HCT116 (cell line): ENCODE results near the gene TKFC. TPM values are rescaled to one million over a fixed set of nuclear protein-coding genes. Genes with fewer than 3 reads are reported as not detected.

Source experiments
- ATAC-seq: fragments of 200-7000 bp; cut with Tn5 transposase; 2 replicates; pipeline ENCODE4 v1.9.1; 2020; ENCODE audit warnings: mild to moderate bottlenecking, moderate library complexity
- BruUV-seq: library from RNA; stranded (reverse); fragments of 400-500 nt; replicated peaks from 2 replicates; lab custom pipeline; 2021; lab: Mats Ljungman, UMichigan
- CTCF ChIA-PET: fragments of 300-600 bp; sonication (Branson Sonifier 250); formaldehyde crosslinking; loops from one replicate; lab custom pipeline; 2021; ENCODE audit warnings: antibody characterized with exemption; lab: Charles Lee
- POLR2A ChIA-PET: fragments of 300-600, 350-600 bp; sonication (Branson Sonifier 250); formaldehyde crosslinking; loops from one replicate; lab custom pipeline; 2021; ENCODE audit warnings: antibody characterized with exemption; lab: Charles Lee
- RAD21 ChIA-PET, 2 experiments: fragments of 300-600 bp; sonication (Branson Sonifier 250); formaldehyde crosslinking; loops; one replicate each; lab custom pipeline; 2023; ENCODE audit warnings: low total read pairs in 2 of 2; ENCODE audit not compliant: uncharacterized antibody in 2 of 2, unreplicated experiment in 2 of 2, low non-redundant PET in 1 of 2; lab: Charles Lee
- DNase-seq: peaks from one replicate; pipeline ENCODE4 v3.0.0-alpha.2; 2010; ENCODE audit warnings: low read depth, low spot score
- H2AFZ ChIP-seq: fragments of 200-600 bp; shearing (Covaris generic), sonication (generic); 2 replicates; pipeline ENCODE4 v1.6.1; 2017; ENCODE audit warnings: low read depth, mixed run types, mixed read lengths, antibody characterized with exemption, low read length; ENCODE audit not compliant: poor library complexity, severe bottlenecking
- H3K27ac ChIP-seq: 2 replicates; pipeline ENCODE4 v1.5.1; 2012; ENCODE audit warnings: low read depth, low read length
- H3K27me3 ChIP-seq: fragments of 200-600 bp; sonication (generic); 2 replicates; pipeline ENCODE4 v1.6.1; 2016; ENCODE audit warnings: mixed run types, low read length, mixed read lengths; ENCODE audit not compliant: insufficient read depth
- H3K36me3 ChIP-seq, 2 experiments: fragments of 200-500 bp in 1 of 2; fragments of 200-600 bp in 1 of 2; sonication (Bioruptor generic) in 1 of 2; sonication (generic) in 1 of 2; 2 replicates each; pipeline versions ENCODE4 v1.5.1 to v1.6.1; 2014 to 2016; ENCODE audit warnings: low read length in 2 of 2, inconsistent platforms in 1 of 2, mixed read lengths in 1 of 2, mixed run types in 1 of 2; ENCODE audit not compliant: insufficient read depth in 2 of 2, control insufficient read depth in 1 of 2
- H3K4me1 ChIP-seq, 2 experiments: fragments of 200-600 bp in 1 of 2; sonication (generic) in 1 of 2; 2 replicates each; pipeline versions ENCODE4 v1.5.1 to v1.6.1; 2012 to 2017; ENCODE audit warnings: low read length in 2 of 2, inconsistent platforms in 1 of 2, mild to moderate bottlenecking in 1 of 2, mixed read lengths in 1 of 2, mixed run types in 1 of 2, moderate library complexity in 1 of 2; ENCODE audit not compliant: insufficient read depth in 2 of 2, control insufficient read depth in 1 of 2
- H3K4me2 ChIP-seq: fragments of 200-600 bp; sonication (generic); 2 replicates; pipeline ENCODE4 v1.6.1; 2017; ENCODE audit warnings: mixed run types, low read length, mixed read lengths
- H3K4me3 ChIP-seq, 2 experiments: fragments of 200-600 bp in 1 of 2; sonication (generic) in 1 of 2; replicated peaks in 1 of 2; 2 replicates each; pipeline ENCODE4 v1.5.1; 2011 to 2016; ENCODE audit warnings: low read length in 2 of 2, control low read depth in 1 of 2, low read depth in 1 of 2, mild to moderate bottlenecking in 1 of 2, mixed read lengths in 1 of 2, mixed run types in 1 of 2
- H3K79me2 ChIP-seq: fragments of 200-600 bp; sonication (generic); 2 replicates; pipeline ENCODE4 v1.6.1; 2017; ENCODE audit warnings: mild to moderate bottlenecking, mixed run types, low read length, moderate library complexity, mixed read lengths; ENCODE audit not compliant: insufficient read depth
- H3K9ac ChIP-seq: fragments of 200-600 bp; sonication (generic); 2 replicates; pipeline ENCODE4 v1.6.1; 2016; ENCODE audit warnings: low read length, mixed read lengths
- H3K9me2 ChIP-seq: fragments of 200-600 bp; sonication (generic), shearing (Covaris generic); 2 replicates; pipeline ENCODE4 v1.6.1; 2017; ENCODE audit warnings: mixed run types, mild to moderate bottlenecking, moderate library complexity; ENCODE audit not compliant: insufficient read depth
- H3K9me3 ChIP-seq, 2 experiments: fragments of 200-500 bp in 1 of 2; fragments of 200-600 bp in 1 of 2; sonication (Bioruptor generic) in 1 of 2; sonication (generic) in 1 of 2; 2 replicates each; pipeline ENCODE4 v1.6.1; 2014 to 2017; ENCODE audit warnings: low read length in 2 of 2, mixed read lengths in 2 of 2, inconsistent platforms in 1 of 2, low read depth in 1 of 2, mild to moderate bottlenecking in 1 of 2, mixed run types in 1 of 2, moderate library complexity in 1 of 2; ENCODE audit not compliant: control insufficient read depth in 1 of 2, insufficient read depth in 1 of 2
- H4K20me1 ChIP-seq: fragments of 200-600 bp; sonication (generic), shearing (Covaris generic); 2 replicates; pipeline ENCODE4 v1.6.1; 2017; ENCODE audit warnings: mixed run types, mild to moderate bottlenecking, moderate library complexity; ENCODE audit not compliant: insufficient read depth
- CBX3 ChIP-seq: IDR thresholded peaks from 2 replicates; pipeline ENCODE4 v1.6.1; 2012; ENCODE audit warnings: low read depth
- CEBPB ChIP-seq: IDR thresholded peaks from 2 replicates; pipeline ENCODE4 v1.6.1; 2012; ENCODE audit warnings: low read depth
- CTCF ChIP-seq, 3 experiments: fragments of 200-600 bp in 1 of 3; sonication (generic) in 1 of 3; IDR thresholded peaks in 2 of 3; conservative IDR thresholded peaks in 1 of 3; 2 replicates each; pipeline ENCODE4 v1.5.1; 2012 to 2017; ENCODE audit warnings: low read depth in 2 of 3, low read length in 2 of 3, antibody characterized with exemption in 1 of 3, borderline replicate concordance in 1 of 3, control low read depth in 1 of 3, mild to moderate bottlenecking in 1 of 3, mixed read lengths in 1 of 3, mixed run types in 1 of 3, moderate library complexity in 1 of 3; ENCODE audit not compliant: insufficient read depth in 1 of 3
- EGR1 ChIP-seq: IDR thresholded peaks from 2 replicates; pipeline ENCODE4 v1.6.1; 2012; ENCODE audit warnings: low read depth
- EZH2phosphoT487 ChIP-seq: fragments of 200-600 bp; IDR thresholded peaks from 2 replicates; pipeline ENCODE4 v1.6.1; 2018; ENCODE audit warnings: antibody characterized with exemption, borderline replicate concordance
- FOSL1 ChIP-seq: IDR thresholded peaks from 2 replicates; pipeline ENCODE4 v1.6.1; 2012; ENCODE audit warnings: low read depth
- MAX ChIP-seq: IDR thresholded peaks from 2 replicates; pipeline ENCODE4 v1.6.1; 2012
- POLR2AphosphoS5 ChIP-seq: IDR thresholded peaks from 2 replicates; pipeline ENCODE4 v1.6.1; 2011; ENCODE audit warnings: mild to moderate bottlenecking, low read depth, low read length, moderate library complexity
- RAD21 ChIP-seq: IDR thresholded peaks from 2 replicates; pipeline ENCODE4 v1.6.1; 2012; ENCODE audit warnings: low read depth, mild to moderate bottlenecking
- REST ChIP-seq: IDR thresholded peaks from 2 replicates; pipeline ENCODE4 v1.6.1; 2012; ENCODE audit warnings: low read depth
- SRF ChIP-seq: IDR thresholded peaks from 2 replicates; pipeline ENCODE4 v1.6.1; 2012; ENCODE audit warnings: low read depth
- TCF7L2 ChIP-seq: IDR thresholded peaks from 2 replicates; pipeline ENCODE4 v1.7.0; 2011; ENCODE audit warnings: borderline replicate concordance, inconsistent platforms; ENCODE audit not compliant: insufficient read depth, insufficient read length; ENCODE audit errors: extremely low read depth
- YY1 ChIP-seq: IDR thresholded peaks from 2 replicates; pipeline ENCODE4 v1.6.1; 2011; ENCODE audit warnings: low read length, low read depth, moderate library complexity, mild to moderate bottlenecking; ENCODE audit not compliant: insufficient replicate concordance; ENCODE audit errors: extremely low read depth
- ZFX ChIP-seq: fragments of 450-650 bp; IDR thresholded peaks from 2 replicates; pipeline ENCODE4 v1.6.1; 2017
- intact Hi-C: fragments of 100-400 bp; cut with micrococcal nuclease; formaldehyde crosslinking; loops from 2 replicates; pipeline ENCODE4 v1.10.0; 2022
- total RNA-seq: library from RNA; stranded (reverse); gene quantifications from one replicate; pipeline ENCODE4 v1.2.1, GENCODE V29; 2021; ENCODE audit not compliant: unreplicated experiment

TKFC gene
- total RNA-seq, 1 experiment from 2014 or later = 156 TPM

GRCh38 chr11:61361237-61361740 lies 28.3 kb downstream of the TKFC start:
- TF ChIP-seq YY1 (no peak), FOSL1 (no peak), EZH2phosphoT487 (no peak), TCF7L2 (no peak), SRF (no peak), CBX3 (no peak), ZFX (no peak), CEBPB (no peak), RAD21 (no peak), CTCF (IDR thresholded peaks at IDR 0.05 in 2 of 3, conservative IDR thresholded peaks at IDR 0.05 in 1 of 3; ENCODE audit: borderline replicate concordance in 1 of 3, insufficient read depth in 1 of 3, low read depth in 2 of 3, low read length in 2 of 3) (no peak), POLR2AphosphoS5 (no peak), EGR1 (no peak), MAX (no peak), REST (no peak)
- peaks cover 0 to 22% of the 10 kb centered on the region in 2 experiments; a peak in 2 of 4 replicates for H3K4me1 ChIP-seq
- H3K9me2 ChIP-seq = no peaks in the 10 kb centered on the region
- ATAC-seq (peak; percentile 3; the same call in 1 of the 2 replicates), DNase-seq (no peak)
- ChIA-PET POLR2A (interaction anchor here (0.8 to 5.0 kb wide), 14 partner anchors 10 to 447 kb away, joined by 3 to 45 read pairs (median 6); partner anchors contain the start of genes CPSF7, DDB1, SDHAF2 and TKFC), RAD21 (no interaction called here), CTCF (interaction anchor here (0.6 to 2.9 kb wide), 5 partner anchors 24 to 85 kb away, joined by 3 to 25 read pairs (median 4); no protein-coding TSS in a partner anchor)
- peaks cover 9 to 22% of the 10 kb centered on the region in 2 experiments for H3K36me3 ChIP-seq
- H3K4me3 ChIP-seq = peak overlapping the region; percentile 89 to 93
- peak overlapping the region; percentile 97 for H3K27ac ChIP-seq
- BruUV-seq = TSS peak; percentile 75
- H3K9ac ChIP-seq = peak overlapping the region; percentile 85
- peak overlapping the region; percentile 94 for H3K4me2 ChIP-seq
- H2AFZ ChIP-seq = peak overlapping the region; percentile 37
- no peaks in the 10 kb centered on the region for H4K20me1 ChIP-seq
- H3K27me3 ChIP-seq = no peaks in the 10 kb centered on the region
- intact Hi-C loops = no loop called here
- peaks cover 35% of the 10 kb centered on the region for H3K79me2 ChIP-seq
- H3K9me3 ChIP-seq = no peaks in the 10 kb centered on the region
